SK-N-SH treated with all-trans-retinoic acid at 6 μM for 48 hours (cell line): ENCODE results near the gene ARID2.

Experiments used
- ATAC-seq: fragments of 200-7000 bp; cut with Tn5 transposase; 3 replicates; pipeline ENCODE4 v1.9.1; 2020; ENCODE audit warnings: mild to moderate bottlenecking, moderate library complexity
- BACH2 ChIP-seq: fragments of 250-450 bp; sonication (Bioruptor Pico); IDR thresholded peaks from 2 replicates; pipeline ENCODE4 v1.9.0; 2021; ENCODE audit warnings: mild to moderate bottlenecking, borderline replicate concordance
- CREB5 ChIP-seq: fragments of 250-450 bp; sonication (Bioruptor Pico); IDR thresholded peaks from 2 replicates; pipeline ENCODE4 v1.5.1; 2020; ENCODE audit warnings: low read depth, mild to moderate bottlenecking, moderate library complexity
- CSDC2 ChIP-seq: fragments of 250-450 bp; sonication (Bioruptor Pico); IDR thresholded peaks from 2 replicates; pipeline ENCODE4 v1.5.0; 2020; ENCODE audit warnings: mild to moderate bottlenecking, moderate library complexity
- CSRNP3 ChIP-seq: fragments of 250-450 bp; sonication (Bioruptor Pico); IDR thresholded peaks from 2 replicates; pipeline ENCODE4 v1.5.1; 2021; ENCODE audit warnings: mild to moderate bottlenecking, moderate library complexity
- ESRRG ChIP-seq: fragments of 250-450 bp; sonication (Bioruptor Pico); IDR thresholded peaks from 2 replicates; pipeline ENCODE4 v1.6.1; 2021; ENCODE audit warnings: mild to moderate bottlenecking
- GLIS3 ChIP-seq: fragments of 250-450 bp; sonication (Bioruptor Pico); IDR thresholded peaks from 2 replicates; pipeline ENCODE4 v1.5.0; 2020; ENCODE audit warnings: mild to moderate bottlenecking, moderate library complexity
- ISL1 ChIP-seq: fragments of 250-450 bp; sonication (Bioruptor Pico); IDR thresholded peaks from 2 replicates; pipeline ENCODE4 v2.1.2; 2022; ENCODE audit warnings: mild to moderate bottlenecking, moderate library complexity
- OSR1 ChIP-seq: fragments of 250-450 bp; sonication (Bioruptor Pico); IDR thresholded peaks from 2 replicates; pipeline ENCODE4 v1.8.0; 2022; ENCODE audit warnings: moderate library complexity, mild to moderate bottlenecking, inconsistent platforms
- POU6F1 ChIP-seq: fragments of 250-450 bp; sonication (Bioruptor Pico); IDR thresholded peaks from 2 replicates; pipeline ENCODE4 v1.8.0; 2021; ENCODE audit warnings: low read depth, mild to moderate bottlenecking, moderate library complexity, borderline replicate concordance
- PPARA ChIP-seq: fragments of 250-450 bp; sonication (Bioruptor Pico); IDR thresholded peaks from 2 replicates; pipeline ENCODE4 v1.5.0; 2020; ENCODE audit warnings: mild to moderate bottlenecking, borderline replicate concordance
- RARB ChIP-seq: fragments of 250-450 bp; sonication (Bioruptor Pico); IDR thresholded peaks from 2 replicates; pipeline ENCODE4 v1.8.0; 2021; ENCODE audit warnings: mild to moderate bottlenecking, moderate library complexity
- SNAI2 ChIP-seq: fragments of 250-450 bp; sonication (Bioruptor Pico); IDR thresholded peaks from 2 replicates; pipeline ENCODE4 v1.5.0; 2020; ENCODE audit warnings: mild to moderate bottlenecking, moderate library complexity
- TCF4 ChIP-seq: fragments of 250-450 bp; sonication (Bioruptor Pico); IDR thresholded peaks from 2 replicates; pipeline ENCODE4 v1.8.0; 2021; ENCODE audit warnings: mild to moderate bottlenecking, moderate library complexity, borderline replicate concordance
- TOX ChIP-seq: fragments of 250-450 bp; sonication (Bioruptor Pico); IDR thresholded peaks from 2 replicates; pipeline ENCODE4 v1.8.0; 2021; ENCODE audit warnings: mild to moderate bottlenecking, moderate library complexity, borderline replicate concordance
- ZC3H10 ChIP-seq: fragments of 250-450 bp; sonication (Bioruptor Pico); IDR thresholded peaks from 2 replicates; pipeline ENCODE4 v1.5.1; 2021; ENCODE audit warnings: mild to moderate bottlenecking, moderate library complexity
- ZFP30 ChIP-seq: fragments of 450-650 bp; formaldehyde crosslinking; IDR thresholded peaks from 2 replicates; pipeline ENCODE4 v1.5.0; 2022; ENCODE audit warnings: mild to moderate bottlenecking, moderate library complexity
- ZNF565 ChIP-seq: fragments of 450-650 bp; formaldehyde crosslinking; conservative IDR thresholded peaks from 2 replicates; pipeline ENCODE4 v1.5.0; 2020; ENCODE audit warnings: low read depth, mild to moderate bottlenecking, moderate library complexity
- ZNF70 ChIP-seq: fragments of 450-650 bp; formaldehyde crosslinking; IDR thresholded peaks from 2 replicates; pipeline ENCODE4 v1.5.0; 2020; ENCODE audit warnings: mild to moderate bottlenecking, moderate library complexity
- ZNF8 ChIP-seq: fragments of 450-650 bp; formaldehyde crosslinking; IDR thresholded peaks from 2 replicates; pipeline ENCODE4 v1.5.0; 2020; ENCODE audit warnings: mild to moderate bottlenecking, moderate library complexity
- TF ChIP-seq, protein P1 (sequence below): fragments of 250-450 bp; sonication (Bioruptor Pico); IDR thresholded peaks from 2 replicates; pipeline ENCODE4 v1.8.0; 2020; ENCODE audit warnings: mild to moderate bottlenecking, moderate library complexity, borderline replicate concordance
- TF ChIP-seq, protein P2 (sequence below): fragments of 250-450 bp; sonication (Bioruptor Pico); IDR thresholded peaks from 2 replicates; pipeline ENCODE4 v1.5.0; 2020; ENCODE audit warnings: mild to moderate bottlenecking, moderate library complexity

ARID2 gene

DNA sequence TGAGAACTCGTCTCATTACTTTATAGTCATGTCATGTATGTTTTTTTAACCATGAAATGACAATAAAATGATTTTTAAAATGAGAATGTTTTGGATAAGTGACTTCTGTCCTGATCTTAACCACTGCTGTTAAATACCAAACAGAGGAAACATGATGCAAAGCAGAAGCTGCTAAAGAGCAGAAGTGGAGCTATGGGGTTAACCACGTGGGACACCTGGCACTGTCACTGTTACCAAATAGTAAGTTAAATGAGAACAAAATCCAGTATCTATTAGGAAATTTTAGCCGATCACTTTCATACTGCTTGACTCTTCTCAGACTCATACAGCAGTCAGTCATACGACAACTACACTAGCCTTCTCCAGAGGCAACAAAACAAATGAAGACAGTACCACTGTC is 178.4 kb downstream of the ARID2 start:
- TF ChIP-seq BACH2 (CRISPR knock-in tag) (no peak), ISL1 (CRISPR knock-in tag) (no peak), PPARA (CRISPR knock-in tag) (no peak), POU6F1 (CRISPR knock-in tag) (no peak), ZNF70 (CRISPR knock-in tag) (no peak), ZC3H10 (no peak), RARB (no peak)
- TF ChIP-seq, protein P1, sequence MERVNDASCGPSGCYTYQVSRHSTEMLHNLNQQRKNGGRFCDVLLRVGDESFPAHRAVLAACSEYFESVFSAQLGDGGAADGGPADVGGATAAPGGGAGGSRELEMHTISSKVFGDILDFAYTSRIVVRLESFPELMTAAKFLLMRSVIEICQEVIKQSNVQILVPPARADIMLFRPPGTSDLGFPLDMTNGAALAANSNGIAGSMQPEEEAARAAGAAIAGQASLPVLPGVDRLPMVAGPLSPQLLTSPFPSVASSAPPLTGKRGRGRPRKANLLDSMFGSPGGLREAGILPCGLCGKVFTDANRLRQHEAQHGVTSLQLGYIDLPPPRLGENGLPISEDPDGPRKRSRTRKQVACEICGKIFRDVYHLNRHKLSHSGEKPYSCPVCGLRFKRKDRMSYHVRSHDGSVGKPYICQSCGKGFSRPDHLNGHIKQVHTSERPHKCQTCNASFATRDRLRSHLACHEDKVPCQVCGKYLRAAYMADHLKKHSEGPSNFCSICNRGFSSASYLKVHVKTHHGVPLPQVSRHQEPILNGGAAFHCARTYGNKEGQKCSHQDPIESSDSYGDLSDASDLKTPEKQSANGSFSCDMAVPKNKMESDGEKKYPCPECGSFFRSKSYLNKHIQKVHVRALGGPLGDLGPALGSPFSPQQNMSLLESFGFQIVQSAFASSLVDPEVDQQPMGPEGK (CRISPR knock-in tag): no peak
- no peak for ATAC-seq

DNA sequence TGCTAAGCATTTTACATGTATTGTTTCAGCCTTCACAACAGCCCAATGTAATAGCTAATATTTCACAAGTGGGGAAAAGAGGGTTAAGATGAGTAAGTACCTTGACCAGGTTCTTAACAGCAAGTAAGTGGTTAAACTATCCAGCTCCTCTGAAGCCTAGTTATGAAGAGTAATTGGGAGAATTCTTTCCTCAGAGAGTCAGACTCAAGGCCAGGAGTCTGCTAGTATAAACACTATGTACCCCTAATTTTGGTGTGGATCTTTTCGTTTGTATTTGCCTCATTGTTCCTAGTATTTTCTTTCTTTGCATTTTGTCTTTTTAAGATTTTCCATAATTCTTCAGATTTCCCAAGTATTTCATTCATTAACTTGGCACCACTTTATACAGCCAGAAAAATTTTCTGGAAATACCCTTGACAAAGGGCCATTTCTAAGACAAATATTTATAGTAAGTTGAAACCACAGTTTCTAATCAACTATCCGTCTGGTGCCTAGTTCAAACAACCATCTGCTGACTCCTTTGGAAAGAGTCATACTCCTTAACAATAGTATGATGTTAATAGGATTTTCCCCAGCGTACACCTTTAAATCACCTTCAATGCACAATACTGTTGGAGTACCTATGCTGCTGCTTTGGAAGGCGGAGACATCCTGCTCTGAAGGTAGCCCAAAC is 179.7 kb downstream of the ARID2 start:
- TF ChIP-seq CREB5 (CRISPR knock-in tag) (no peak), TCF4 (CRISPR knock-in tag) (no peak), ESRRG (no peak), RARB (no peak), SNAI2 (CRISPR knock-in tag) (no peak), ZC3H10 (no peak), GLIS3 (CRISPR knock-in tag) (no peak), POU6F1 (CRISPR knock-in tag) (no peak), ZNF70 (CRISPR knock-in tag) (no peak), ZNF565 (CRISPR knock-in tag) (no peak), CSRNP3 (CRISPR knock-in tag) (no peak), BACH2 (CRISPR knock-in tag) (no peak), CSDC2 (CRISPR knock-in tag) (no peak), PPARA (CRISPR knock-in tag) (no peak), ZNF8 (CRISPR knock-in tag) (no peak), ZFP30 (no peak), OSR1 (CRISPR knock-in tag) (no peak), TOX (CRISPR knock-in tag) (no peak)
- TF ChIP-seq, protein P1 (CRISPR knock-in tag): no peak
- TF ChIP-seq, protein P2, sequence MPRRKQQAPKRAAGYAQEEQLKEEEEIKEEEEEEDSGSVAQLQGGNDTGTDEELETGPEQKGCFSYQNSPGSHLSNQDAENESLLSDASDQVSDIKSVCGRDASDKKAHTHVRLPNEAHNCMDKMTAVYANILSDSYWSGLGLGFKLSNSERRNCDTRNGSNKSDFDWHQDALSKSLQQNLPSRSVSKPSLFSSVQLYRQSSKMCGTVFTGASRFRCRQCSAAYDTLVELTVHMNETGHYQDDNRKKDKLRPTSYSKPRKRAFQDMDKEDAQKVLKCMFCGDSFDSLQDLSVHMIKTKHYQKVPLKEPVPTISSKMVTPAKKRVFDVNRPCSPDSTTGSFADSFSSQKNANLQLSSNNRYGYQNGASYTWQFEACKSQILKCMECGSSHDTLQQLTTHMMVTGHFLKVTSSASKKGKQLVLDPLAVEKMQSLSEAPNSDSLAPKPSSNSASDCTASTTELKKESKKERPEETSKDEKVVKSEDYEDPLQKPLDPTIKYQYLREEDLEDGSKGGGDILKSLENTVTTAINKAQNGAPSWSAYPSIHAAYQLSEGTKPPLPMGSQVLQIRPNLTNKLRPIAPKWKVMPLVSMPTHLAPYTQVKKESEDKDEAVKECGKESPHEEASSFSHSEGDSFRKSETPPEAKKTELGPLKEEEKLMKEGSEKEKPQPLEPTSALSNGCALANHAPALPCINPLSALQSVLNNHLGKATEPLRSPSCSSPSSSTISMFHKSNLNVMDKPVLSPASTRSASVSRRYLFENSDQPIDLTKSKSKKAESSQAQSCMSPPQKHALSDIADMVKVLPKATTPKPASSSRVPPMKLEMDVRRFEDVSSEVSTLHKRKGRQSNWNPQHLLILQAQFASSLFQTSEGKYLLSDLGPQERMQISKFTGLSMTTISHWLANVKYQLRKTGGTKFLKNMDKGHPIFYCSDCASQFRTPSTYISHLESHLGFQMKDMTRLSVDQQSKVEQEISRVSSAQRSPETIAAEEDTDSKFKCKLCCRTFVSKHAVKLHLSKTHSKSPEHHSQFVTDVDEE: no peak
- ATAC-seq: no peak
